Epithelial cell of esophagus (primary cell): ENCODE data around the gene CLEC20A.

ENCODE experiments used
- DNase-seq: peaks from one replicate; pipeline ENCODE4 v3.0.0; 2010; ENCODE audit warnings: low read depth
- H3K4me3 ChIP-seq: 2 replicates; pipeline ENCODE4 v1.5.1; 2011; ENCODE audit warnings: mild to moderate bottlenecking, low read length, control low read depth
- TF ChIP-seq, protein P1 (sequence below): IDR thresholded peaks from 2 replicates; pipeline ENCODE4 v1.5.1; 2011; ENCODE audit warnings: low read depth, mild to moderate bottlenecking, low read length, control low read depth, inconsistent platforms; ENCODE audit not compliant: insufficient read depth; ENCODE audit errors: missing control alignments

CLEC20A gene

DNA sequence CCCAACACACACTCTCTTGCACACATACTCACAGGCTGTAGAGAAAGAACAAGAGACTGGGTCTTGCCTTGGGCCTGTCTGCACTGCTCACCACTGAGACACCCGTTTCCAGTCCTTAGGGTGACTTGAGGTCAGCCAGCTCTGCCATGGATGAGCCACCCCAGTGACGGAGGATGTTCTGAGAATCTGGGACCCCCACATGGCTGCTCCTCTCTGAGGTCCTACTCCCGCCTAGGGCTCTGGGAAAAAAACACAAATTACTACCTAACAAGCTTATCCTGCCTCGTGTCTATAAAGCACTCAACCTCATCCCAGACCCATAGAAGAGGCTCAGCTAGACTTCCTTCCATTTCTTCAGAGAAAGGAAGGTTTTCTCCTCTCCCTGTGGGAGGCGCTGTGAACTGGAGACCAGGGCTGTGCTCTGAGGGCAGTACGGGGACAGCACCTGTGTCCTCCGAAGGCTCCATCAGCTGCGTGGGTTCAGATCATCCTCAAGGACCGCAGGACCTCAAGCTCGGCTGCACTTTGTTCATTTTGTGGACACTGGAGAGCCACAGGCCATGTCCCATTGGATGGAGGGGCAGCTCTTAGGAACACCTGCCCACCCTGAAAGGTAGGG is 4.3 kb upstream of the CLEC20A start:
- TF ChIP-seq, protein P1, sequence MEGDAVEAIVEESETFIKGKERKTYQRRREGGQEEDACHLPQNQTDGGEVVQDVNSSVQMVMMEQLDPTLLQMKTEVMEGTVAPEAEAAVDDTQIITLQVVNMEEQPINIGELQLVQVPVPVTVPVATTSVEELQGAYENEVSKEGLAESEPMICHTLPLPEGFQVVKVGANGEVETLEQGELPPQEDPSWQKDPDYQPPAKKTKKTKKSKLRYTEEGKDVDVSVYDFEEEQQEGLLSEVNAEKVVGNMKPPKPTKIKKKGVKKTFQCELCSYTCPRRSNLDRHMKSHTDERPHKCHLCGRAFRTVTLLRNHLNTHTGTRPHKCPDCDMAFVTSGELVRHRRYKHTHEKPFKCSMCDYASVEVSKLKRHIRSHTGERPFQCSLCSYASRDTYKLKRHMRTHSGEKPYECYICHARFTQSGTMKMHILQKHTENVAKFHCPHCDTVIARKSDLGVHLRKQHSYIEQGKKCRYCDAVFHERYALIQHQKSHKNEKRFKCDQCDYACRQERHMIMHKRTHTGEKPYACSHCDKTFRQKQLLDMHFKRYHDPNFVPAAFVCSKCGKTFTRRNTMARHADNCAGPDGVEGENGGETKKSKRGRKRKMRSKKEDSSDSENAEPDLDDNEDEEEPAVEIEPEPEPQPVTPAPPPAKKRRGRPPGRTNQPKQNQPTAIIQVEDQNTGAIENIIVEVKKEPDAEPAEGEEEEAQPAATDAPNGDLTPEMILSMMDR = no peak
- DNase-seq = no peak
- no peak overlapping the region for H3K4me3 ChIP-seq

DNA sequence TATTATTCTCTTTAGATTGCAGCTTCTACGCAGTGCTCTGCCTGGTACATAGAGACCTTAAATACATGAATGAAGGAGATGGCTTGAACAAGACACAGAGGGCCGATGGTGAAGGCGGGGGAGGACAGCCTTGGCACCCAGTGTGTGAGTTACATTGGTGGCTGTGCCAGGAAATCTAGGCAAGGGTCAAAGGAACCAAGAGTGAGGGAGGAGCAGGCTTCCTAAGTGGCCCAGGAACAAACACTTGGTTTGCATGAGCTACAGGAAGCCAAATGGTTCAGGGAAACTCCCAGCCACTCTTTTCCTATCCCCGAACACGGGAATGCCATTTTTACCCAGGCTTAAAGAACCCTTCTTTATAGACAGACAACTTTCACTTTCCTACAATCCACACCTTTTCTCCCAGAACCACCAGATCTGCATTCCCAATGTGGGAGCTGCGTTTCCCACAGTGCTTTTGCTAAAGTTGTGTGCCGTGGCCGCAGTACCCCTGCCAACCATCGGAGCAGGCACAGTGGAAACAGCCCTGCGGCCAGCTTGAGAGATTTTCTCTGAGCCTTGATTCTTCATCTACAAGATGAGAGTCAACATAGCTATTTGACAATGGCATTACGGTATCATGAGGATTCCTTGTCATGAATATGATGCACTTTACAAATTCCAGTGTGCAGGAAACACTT is 3.5 kb upstream of the CLEC20A start:
- TF ChIP-seq, protein P1 = no peak
- H3K4me3 ChIP-seq = no peak overlapping the region
- no peak for DNase-seq

DNA sequence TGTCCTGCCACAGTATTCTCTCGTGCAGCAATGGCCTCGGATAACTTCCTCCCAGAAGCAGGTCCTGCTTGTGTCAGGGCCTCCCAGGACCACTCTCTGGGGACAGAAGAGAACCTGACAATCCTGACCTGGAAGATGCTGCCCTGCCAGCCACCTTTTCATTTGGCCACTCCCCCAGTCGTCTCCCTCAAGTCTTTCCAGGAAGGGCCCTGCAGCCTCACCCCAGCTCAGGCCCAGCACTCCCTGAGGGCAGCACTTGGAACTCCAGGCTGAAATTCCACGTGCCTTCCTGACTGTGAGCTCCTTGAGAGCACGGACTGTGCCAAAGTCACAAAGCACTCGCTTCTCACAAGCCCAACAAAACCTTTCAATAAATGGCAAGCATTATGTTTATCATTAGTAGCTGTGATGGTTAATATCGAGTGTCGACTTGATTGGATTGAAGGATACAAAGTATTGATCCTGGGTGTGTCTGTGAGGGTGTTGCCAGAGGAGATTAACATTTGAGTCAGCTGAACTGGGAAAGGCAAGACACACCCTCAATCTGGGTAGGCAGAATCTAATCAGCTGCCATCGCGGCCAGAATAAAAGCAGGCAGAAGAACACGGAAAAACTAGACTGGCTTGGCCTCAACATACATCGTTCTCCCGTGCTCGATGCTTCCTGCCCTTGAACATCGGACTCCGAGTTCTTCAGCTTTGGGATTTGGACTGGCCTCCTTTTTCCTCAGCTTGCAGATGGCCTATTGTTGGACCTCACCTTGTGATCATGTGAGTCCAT is 2.3 kb upstream of the CLEC20A start:
- TF ChIP-seq, protein P1 = no peak

DNA sequence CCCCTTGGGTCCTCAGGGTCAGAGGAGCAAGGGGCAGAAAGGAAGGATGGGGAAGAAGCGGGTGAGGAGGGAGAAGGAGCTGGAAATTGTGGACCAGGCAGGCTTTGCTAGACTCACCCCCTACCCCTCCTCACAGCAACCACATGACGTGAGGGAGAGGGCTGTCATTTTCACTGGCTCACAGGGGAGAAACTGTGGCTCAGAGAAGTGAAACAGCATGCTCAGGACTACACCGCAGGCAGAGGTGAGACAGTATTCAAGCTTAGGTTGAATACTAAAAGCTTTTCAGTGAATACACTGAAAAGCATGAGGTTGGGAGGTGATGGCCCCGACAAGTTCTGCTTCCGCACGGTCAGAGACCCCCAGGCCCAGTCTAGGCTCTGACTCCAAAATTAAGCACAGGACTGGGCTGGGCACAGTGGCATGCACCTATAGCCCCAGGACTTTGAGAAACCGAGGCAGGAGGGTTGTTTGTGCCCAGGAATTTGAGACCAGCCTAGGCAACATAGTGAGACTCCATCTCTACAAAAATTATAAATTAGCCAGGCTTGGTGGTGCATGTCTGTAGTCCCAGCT is 1.2 kb upstream of the CLEC20A start:
- no peak for DNase-seq
- H3K4me3 ChIP-seq = no peak overlapping the region
- TF ChIP-seq, protein P1 = no peak

More for the DNA sequence above, 2.3 kb upstream of the CLEC20A start:
- H3K4me3 ChIP-seq = no peak overlapping the region
- no peak for DNase-seq

DNA sequence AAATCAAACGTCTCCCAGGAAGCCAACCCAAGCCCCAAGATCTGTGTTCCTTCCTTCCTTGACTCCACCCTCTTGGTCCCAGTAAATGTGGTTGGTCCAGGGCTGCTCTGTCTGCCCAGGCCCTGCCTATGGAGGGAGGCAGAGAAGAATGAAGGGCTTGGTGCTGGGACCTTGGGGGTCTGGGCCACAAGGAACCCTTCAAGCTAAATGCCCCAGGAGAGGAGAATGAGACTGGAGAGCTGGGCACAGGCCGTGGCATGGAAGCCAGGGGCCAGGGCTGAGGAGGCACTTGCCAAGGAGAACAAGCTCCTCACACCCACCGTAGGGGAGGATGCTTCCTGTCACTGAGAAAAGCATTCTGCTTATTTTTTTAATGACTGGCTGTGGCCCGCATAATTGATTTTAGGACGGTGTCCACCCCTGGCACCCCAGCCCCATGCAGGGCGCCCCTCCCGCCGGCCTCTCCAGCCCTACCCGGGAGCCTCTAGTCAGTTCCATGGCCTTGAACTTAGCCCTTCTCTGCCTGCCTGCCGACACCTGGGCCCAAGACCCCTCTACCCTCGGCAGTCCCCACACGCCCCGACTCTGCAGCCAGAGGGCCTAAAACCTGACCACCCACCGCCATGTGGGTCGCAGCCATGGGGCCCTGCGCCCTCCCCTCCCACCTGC is 889 bp downstream of the CLEC20A start:
- DNase-seq = no peak
- TF ChIP-seq, protein P1 = no peak
- H3K4me3 ChIP-seq = no peak overlapping the region

DNA sequence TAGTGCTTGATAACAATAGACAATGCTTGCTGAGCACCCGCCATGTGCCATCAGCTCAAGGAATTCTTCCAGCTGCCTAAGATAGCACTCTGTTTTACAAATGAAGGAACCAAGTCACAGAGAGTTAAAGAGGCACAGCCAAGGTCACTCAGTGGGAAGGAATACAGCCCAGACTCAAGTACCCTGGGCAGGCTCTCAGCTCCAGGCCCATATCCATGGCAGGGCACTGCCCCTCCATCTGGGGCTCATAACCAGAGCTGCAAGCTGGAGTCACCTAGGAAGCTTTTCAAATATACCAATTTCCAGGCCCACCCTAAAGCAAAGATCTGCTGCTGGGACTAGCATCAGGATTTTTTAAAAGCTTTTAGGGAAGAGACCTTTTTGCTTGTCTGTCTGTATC is 1.6 kb downstream of the CLEC20A start:
- TF ChIP-seq, protein P1 = no peak
- no peak overlapping the region for H3K4me3 ChIP-seq
- no peak for DNase-seq
